A549 (cell line): ENCODE data around the gene CIAO2A. TPM values are rescaled to one million over a fixed set of nuclear protein-coding genes. Genes with fewer than 3 reads are reported as not detected.

Source experiments
- ATAC-seq, 2 experiments: fragments of 200-7000 bp in 1 of 2; fragments of >200 bp in 1 of 2; cut with Nextera tagmentation in 1 of 2; cut with Tn5 transposase in 1 of 2; 3 replicates each; pipeline versions ENCODE4 v1.8.0 to v1.9.1; 2018 to 2020; ENCODE audit warnings: mild to moderate bottlenecking in 1 of 2, moderate library complexity in 1 of 2
- CTCF ChIA-PET: fragments of 300-600 bp; sonication (Branson Sonifier 250); formaldehyde crosslinking; extraction: SDS; loops from one replicate; lab custom pipeline; 2021; ENCODE audit warnings: antibody characterized with exemption, inconsistent platforms; lab: Yijun Ruan, JAX
- POLR2A ChIA-PET: fragments of 350-600 bp; formaldehyde crosslinking; extraction: SDS; loops from one replicate; lab custom pipeline; 2021; ENCODE audit warnings: antibody characterized with exemption, inconsistent platforms; lab: Yijun Ruan, JAX
- DNase-seq, 2 experiments: peaks; one replicate each; pipeline versions ENCODE4 v3.0.0 to v3.0.0-alpha.2; 2011 to 2016; ENCODE audit warnings: low read depth in 1 of 2, low spot score in 1 of 2
- FAIRE-seq: peaks from 2 replicates; lab custom pipeline; 2011; peaks lifted over from hg19 to GRCh38; lab: Jason Lieb, UNC
- H3K27ac ChIP-seq, 2 experiments: fragments of >200 bp; sonication (Bioruptor Twin); formaldehyde crosslinking; 3 replicates each; pipeline ENCODE4 v1.5.1; 2016 to 2017
- H3K4me1 ChIP-seq: fragments of >200 bp; sonication (Bioruptor Twin); formaldehyde crosslinking; 3 replicates; pipeline ENCODE4 v1.6.1; 2016
- H3K4me2 ChIP-seq: fragments of >200 bp; sonication (Bioruptor Twin); formaldehyde crosslinking; 3 replicates; pipeline ENCODE4 v1.6.1; 2016
- H3K4me3 ChIP-seq: fragments of >200 bp; sonication (Bioruptor Twin); formaldehyde crosslinking; 3 replicates; pipeline ENCODE4 v1.5.1; 2016
- H3K9me3 ChIP-seq: fragments of >200 bp; sonication (Bioruptor Twin); formaldehyde crosslinking; 3 replicates; pipeline ENCODE4 v1.6.1; 2016
- CEBPB ChIP-seq, 2 experiments: fragments of >200 bp in 1 of 2; sonication (Bioruptor Twin) in 1 of 2; formaldehyde crosslinking in 1 of 2; IDR thresholded peaks; 2 replicates each; pipeline ENCODE4 v1.6.1; 2012 to 2016
- CHD2 ChIP-seq: fragments of 150-350 bp; IDR thresholded peaks from 2 replicates; pipeline ENCODE4 v1.6.1; 2014; ENCODE audit warnings: low read length; ENCODE audit not compliant: partially characterized antibody
- EHF ChIP-seq: fragments of 250-450 bp; sonication (Bioruptor Pico); IDR thresholded peaks from 2 replicates; pipeline ENCODE4 v1.5.0; 2020; ENCODE audit warnings: mild to moderate bottlenecking
- EHMT2 ChIP-seq: fragments of 200-600 bp; sonication (generic); IDR thresholded peaks from 2 replicates; pipeline ENCODE4 v1.6.1; 2016; ENCODE audit warnings: antibody characterized with exemption, low read depth, mild to moderate bottlenecking, moderate library complexity
- ELK1 ChIP-seq: fragments of 150-350 bp; IDR thresholded peaks from 2 replicates; pipeline ENCODE4 v1.6.1; 2014; ENCODE audit warnings: low read depth, mild to moderate bottlenecking, low read length
- ESRRA ChIP-seq: fragments of 150-350 bp; IDR thresholded peaks from 2 replicates; pipeline ENCODE4 v1.6.1; 2014; ENCODE audit warnings: mild to moderate bottlenecking, low read length, borderline replicate concordance
- FOSL2 ChIP-seq, 2 experiments: fragments of 450-650 bp in 1 of 2; fragments of >200 bp in 1 of 2; sonication (Bioruptor Twin) in 1 of 2; formaldehyde crosslinking; IDR thresholded peaks; 2 replicates each; pipeline versions ENCODE4 v1.5.0 to v1.6.1; 2016 to 2020; ENCODE audit warnings: mild to moderate bottlenecking in 1 of 2, moderate library complexity in 1 of 2
- GATA3 ChIP-seq: IDR thresholded peaks from 2 replicates; pipeline ENCODE4 v1.6.1; 2012; ENCODE audit warnings: borderline replicate concordance
- KDM1A ChIP-seq: fragments of 200-600 bp; sonication (generic); IDR thresholded peaks from 2 replicates; pipeline ENCODE4 v1.6.1; 2016; ENCODE audit warnings: low read depth, mild to moderate bottlenecking
- MAZ ChIP-seq: fragments of 150-350 bp; IDR thresholded peaks from 2 replicates; pipeline ENCODE4 v1.6.1; 2014; ENCODE audit warnings: antibody characterized with exemption, low read depth, low read length, borderline replicate concordance
- RNF2 ChIP-seq: fragments of 200-600 bp; sonication (generic); IDR thresholded peaks from 2 replicates; pipeline ENCODE4 v1.6.1; 2016; ENCODE audit warnings: low read depth, mild to moderate bottlenecking, antibody characterized with exemption, moderate library complexity, borderline replicate concordance
- USF2 ChIP-seq: fragments of 450-650 bp; IDR thresholded peaks from 2 replicates; pipeline ENCODE4 v1.6.1; 2014; ENCODE audit warnings: antibody characterized with exemption
- ZC3H11A ChIP-seq: fragments of 450-650 bp; IDR thresholded peaks from 2 replicates; pipeline ENCODE4 v1.6.1; 2014; ENCODE audit warnings: antibody characterized with exemption, mild to moderate bottlenecking
- ZNF302 ChIP-seq: fragments of 250-450 bp; sonication (Bioruptor Pico); IDR thresholded peaks from 2 replicates; pipeline ENCODE4 v1.9.0; 2021; ENCODE audit warnings: inconsistent platforms, mild to moderate bottlenecking, moderate library complexity
- WGBS: methylation state at CpG from one replicate; pipeline ENCODE4 v1.1.6; 2017; ENCODE audit errors: missing lambda C conversion rate; 5-methylcytosine and 5-hydroxymethylcytosine counted together
- polyA plus RNA-seq, 4 experiments: library from polyadenylated mRNA; depleted of rRNA in 3 of 4; stranded (reverse); fragments of >200 nt; fragmentation: RNase III in 1 of 4; extraction: RNeasy Plus Mini Kit Qiagen cat#74134 plus additional on column Dnase treatment in 1 of 4; gene quantifications; 2 replicates in 3 of 4; 3 replicates in 1 of 4; pipeline ENCODE4 v1.2.3, GENCODE V29; 2011 to 2017
- TF ChIP-seq, protein P1 (sequence below): fragments of 200-600 bp; sonication (generic); IDR thresholded peaks from 2 replicates; pipeline ENCODE4 v1.6.1; 2016; ENCODE audit warnings: antibody characterized with exemption, mild to moderate bottlenecking, moderate library complexity

The CIAO2A gene
- polyA plus RNA-seq, 2 of the 4 experiments (the other 2 are of a cell fraction): 156 to 231 TPM

- TF ChIP-seq, protein P1, sequence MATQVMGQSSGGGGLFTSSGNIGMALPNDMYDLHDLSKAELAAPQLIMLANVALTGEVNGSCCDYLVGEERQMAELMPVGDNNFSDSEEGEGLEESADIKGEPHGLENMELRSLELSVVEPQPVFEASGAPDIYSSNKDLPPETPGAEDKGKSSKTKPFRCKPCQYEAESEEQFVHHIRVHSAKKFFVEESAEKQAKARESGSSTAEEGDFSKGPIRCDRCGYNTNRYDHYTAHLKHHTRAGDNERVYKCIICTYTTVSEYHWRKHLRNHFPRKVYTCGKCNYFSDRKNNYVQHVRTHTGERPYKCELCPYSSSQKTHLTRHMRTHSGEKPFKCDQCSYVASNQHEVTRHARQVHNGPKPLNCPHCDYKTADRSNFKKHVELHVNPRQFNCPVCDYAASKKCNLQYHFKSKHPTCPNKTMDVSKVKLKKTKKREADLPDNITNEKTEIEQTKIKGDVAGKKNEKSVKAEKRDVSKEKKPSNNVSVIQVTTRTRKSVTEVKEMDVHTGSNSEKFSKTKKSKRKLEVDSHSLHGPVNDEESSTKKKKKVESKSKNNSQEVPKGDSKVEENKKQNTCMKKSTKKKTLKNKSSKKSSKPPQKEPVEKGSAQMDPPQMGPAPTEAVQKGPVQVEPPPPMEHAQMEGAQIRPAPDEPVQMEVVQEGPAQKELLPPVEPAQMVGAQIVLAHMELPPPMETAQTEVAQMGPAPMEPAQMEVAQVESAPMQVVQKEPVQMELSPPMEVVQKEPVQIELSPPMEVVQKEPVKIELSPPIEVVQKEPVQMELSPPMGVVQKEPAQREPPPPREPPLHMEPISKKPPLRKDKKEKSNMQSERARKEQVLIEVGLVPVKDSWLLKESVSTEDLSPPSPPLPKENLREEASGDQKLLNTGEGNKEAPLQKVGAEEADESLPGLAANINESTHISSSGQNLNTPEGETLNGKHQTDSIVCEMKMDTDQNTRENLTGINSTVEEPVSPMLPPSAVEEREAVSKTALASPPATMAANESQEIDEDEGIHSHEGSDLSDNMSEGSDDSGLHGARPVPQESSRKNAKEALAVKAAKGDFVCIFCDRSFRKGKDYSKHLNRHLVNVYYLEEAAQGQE: peak; percentile 83
- TF ChIP-seq CEBPB (IDR thresholded peaks at IDR 0.05) (no peak), ELK1 (no peak), EHMT2 (no peak), EHF (CRISPR knock-in tag) (peak; percentile 45; the same call in 1 of the 2 replicates), ESRRA (no peak), ZNF302 (CRISPR knock-in tag) (no peak), FOSL2 (IDR thresholded peaks at IDR 0.05) (no peak), FOSL2 (CRISPR knock-in tag; IDR thresholded peaks at IDR 0.05) (no peak)
Observed at GRCh38 chr15:64095795-64096667, 2.4 kb upstream of the CIAO2A start, which contains the start of gene SNX1 (continued).

DNA sequence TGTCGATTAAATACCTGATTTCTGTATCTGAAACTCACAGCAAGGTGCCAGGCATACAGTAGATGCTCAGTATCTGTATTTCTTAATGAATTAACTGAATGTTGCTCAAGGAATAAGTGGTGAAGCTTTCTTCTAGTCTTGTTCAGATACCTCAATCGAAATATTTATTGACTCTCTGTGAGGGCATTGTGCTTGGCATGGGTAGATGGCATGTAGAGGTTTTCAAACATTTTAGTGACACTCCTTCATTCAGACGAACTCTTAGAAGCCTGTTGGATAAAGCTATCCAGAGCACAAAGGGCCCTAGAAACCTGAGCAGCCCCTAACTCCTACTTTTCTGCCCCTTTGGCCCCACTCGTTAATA is 1.8 kb upstream of the CIAO2A start:
- FAIRE-seq (no peak), DNase-seq (no peak), ATAC-seq (no peak)
- H3K27ac ChIP-seq: peak overlapping the region; percentile 58 to 86
- H3K9me3 ChIP-seq: no peaks in the 10 kb centered on the region
- peaks cover 32% of the 10 kb centered on the region for H3K4me1 ChIP-seq
- 29% methylated on average over 4 of the region's 4 CpGs for WGBS
- peak overlapping the region; percentile 65 for H3K4me3 ChIP-seq
- TF ChIP-seq RNF2 (no peak), CHD2 (no peak), ZC3H11A (no peak), KDM1A (no peak)
- POLR2A ChIA-PET: interaction anchor here (0.9 to 1.5 kb wide), 4 partner anchors 10 to 247 kb away, joined by 3 to 7 read pairs (median 5); partner anchors contain the start of gene PPIB
- CTCF ChIA-PET: interaction anchor here (1.1 to 4.1 kb wide), 3 partner anchors 28 to 58 kb away, joined by 3 to 27 read pairs (median 5); partner anchors contain the start of gene DAPK2
- peak overlapping the region; percentile 87 for H3K4me2 ChIP-seq

DNA sequence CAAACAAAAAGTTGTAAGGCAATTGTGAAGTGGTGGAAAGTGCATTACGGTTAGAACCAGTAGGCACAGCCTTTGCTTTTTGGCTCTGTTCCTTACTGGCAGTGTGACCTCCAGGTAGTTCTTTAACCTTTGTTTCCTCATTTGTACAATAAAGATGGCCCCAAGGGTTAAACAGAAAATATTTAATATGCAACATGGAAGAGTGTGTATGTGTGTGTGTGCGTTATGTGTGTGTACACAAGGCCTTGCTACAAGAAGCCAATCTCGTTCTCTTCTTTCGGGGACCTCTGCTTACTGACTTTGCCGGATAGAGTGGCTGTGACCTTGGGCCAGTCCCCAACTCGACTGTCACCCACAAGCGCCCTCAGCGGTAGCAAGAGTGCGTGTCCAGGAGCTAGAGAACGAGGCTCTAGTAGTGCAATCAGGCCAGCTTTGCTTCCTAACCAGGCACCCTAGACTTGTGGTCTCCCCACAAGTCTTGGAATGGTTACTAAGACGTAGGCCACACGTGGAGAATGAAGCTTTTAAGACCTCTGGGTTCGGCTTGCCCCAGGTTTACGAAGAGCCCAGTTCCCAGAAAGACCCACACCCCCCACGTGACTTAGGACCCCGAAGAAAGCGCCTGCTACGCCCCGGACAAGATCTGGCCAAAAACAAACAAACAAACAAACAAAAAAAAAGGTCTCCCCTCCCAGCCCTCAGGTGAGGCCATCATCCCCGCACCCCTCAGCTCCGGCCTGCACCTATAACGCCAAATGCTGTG is 593 bp downstream of the CIAO2A start:
- 3% methylated on average over 22 of the region's 22 CpGs for WGBS
- ChIA-PET POLR2A (interaction anchor here (0.6 to 1.6 kb wide), 9 partner anchors 10 to 896 kb away, joined by 3 to 14 read pairs (median 5); partner anchors contain the start of gene TRIP4), CTCF (interaction anchor here (0.6 to 4.1 kb wide), 16 partner anchors 11 to 626 kb away, joined by 3 to 27 read pairs (median 4); partner anchors contain the start of gene DAPK2)
- Histone ChIP-seq H3K27ac (peak overlapping the region; percentile 85 to 86), H3K4me2 (peak overlapping the region; percentile 89), H3K4me3 (peak overlapping the region; percentile 68), H3K4me1 (peaks cover 30% of the 10 kb centered on the region), H3K9me3 (no peaks in the 10 kb centered on the region)
- DNase-seq: peak; percentile 56 to 61
- TF ChIP-seq GATA3 (peak; percentile 5; the same call in 1 of the 2 replicates), MAZ (no peak), USF2 (peak; percentile 82), ESRRA (peak; percentile 81; the same call in 1 of the 2 replicates)
- peak; percentile 28 to 41 for ATAC-seq
- FAIRE-seq: no peak
